HepG2 (cell line): ENCODE results near the gene NUCB1. TPM values are rescaled to one million over a fixed set of nuclear protein-coding genes. Genes with fewer than 3 reads are reported as not detected.
A peak's percentile ranks its signal among the peaks of the same experiment; 100 is the strongest.

Experiments
- AGO1 ChIP-seq: fragments of 200-400 bp; formaldehyde crosslinking; IDR thresholded peaks from 2 replicates; pipeline ENCODE4 v1.6.1; 2017; ENCODE audit warnings: mild to moderate bottlenecking, low read depth, low read length, moderate library complexity; ENCODE audit not compliant: poor library complexity, severe bottlenecking
- AGO2 ChIP-seq: fragments of 200-400 bp; formaldehyde crosslinking; optimal IDR thresholded peaks from 2 replicates; pipeline ENCODE3; 2017; ENCODE audit warnings: mild to moderate bottlenecking, low read depth, low read length, moderate library complexity
- AHR ChIP-seq: IDR thresholded peaks from 2 replicates; pipeline ENCODE4 v1.6.1; 2018; ENCODE audit warnings: missing genetic modification reagents, missing compliant biosample characterization
- BRD4 ChIP-seq: sonication (generic); formaldehyde crosslinking; IDR thresholded peaks from 2 replicates; pipeline ENCODE4 v1.4.0; 2020; ENCODE audit warnings: missing genetic modification reagents
- HHEX ChIP-seq: IDR thresholded peaks from 2 replicates; pipeline ENCODE4 v1.6.1; 2016; ENCODE audit warnings: control low read depth
- PCBP1 ChIP-seq: fragments of 200-400 bp; formaldehyde crosslinking; IDR thresholded peaks from 2 replicates; pipeline ENCODE4 v1.6.1; 2017; ENCODE audit warnings: mild to moderate bottlenecking, low read depth, low read length, borderline replicate concordance
- PITX1 ChIP-seq: sonication (generic); formaldehyde crosslinking; IDR thresholded peaks from 2 replicates; pipeline ENCODE4 v1.5.1; 2020; ENCODE audit warnings: mild to moderate bottlenecking, missing genetic modification reagents
- PRPF4 ChIP-seq: fragments of 200-400 bp; formaldehyde crosslinking; IDR thresholded peaks from 2 replicates; pipeline ENCODE4 v1.6.1; 2016; ENCODE audit warnings: low read length, low read depth; ENCODE audit not compliant: poor library complexity, severe bottlenecking
- RBM39 ChIP-seq: fragments of 200-400 bp; formaldehyde crosslinking; IDR thresholded peaks from one replicate; pipeline ENCODE4 v1.6.1; 2018; ENCODE audit warnings: antibody characterized with exemption, mild to moderate bottlenecking, low read depth, low read length; ENCODE audit not compliant: poor library complexity, severe bottlenecking
- RELA ChIP-seq: sonication (generic); formaldehyde crosslinking; IDR thresholded peaks from 2 replicates; pipeline ENCODE4 v1.4.0; 2020; ENCODE audit warnings: missing genetic modification reagents
- RFXANK ChIP-seq: IDR thresholded peaks from 2 replicates; pipeline ENCODE4 v1.6.1; 2016
- SIN3B ChIP-seq: fragments of 150-350 bp; IDR thresholded peaks from 2 replicates; pipeline ENCODE4 v1.6.1; 2014; ENCODE audit warnings: low read length
- ZFP62 ChIP-seq: sonication (generic); formaldehyde crosslinking; IDR thresholded peaks from 2 replicates; pipeline ENCODE4 v1.4.0; 2020; ENCODE audit warnings: missing genetic modification reagents
- ZNF230 ChIP-seq: sonication (generic); formaldehyde crosslinking; IDR thresholded peaks from 2 replicates; pipeline ENCODE4 v1.4.0; 2020; ENCODE audit warnings: mild to moderate bottlenecking, missing genetic modification reagents
- ZNF484 ChIP-seq: sonication (generic); formaldehyde crosslinking; IDR thresholded peaks from 2 replicates; pipeline ENCODE4 v1.5.1; 2020; ENCODE audit warnings: mild to moderate bottlenecking, low read depth, missing genetic modification reagents, borderline replicate concordance
- ZNF720 ChIP-seq: sonication (generic); formaldehyde crosslinking; IDR thresholded peaks from 2 replicates; pipeline ENCODE4 v1.4.0; 2020; ENCODE audit warnings: missing genetic modification reagents
- ZNF737 ChIP-seq: sonication (generic); formaldehyde crosslinking; IDR thresholded peaks from 2 replicates; pipeline ENCODE4 v1.5.0; 2020; ENCODE audit warnings: missing genetic modification reagents, mild to moderate bottlenecking, borderline replicate concordance
- ZNF777 ChIP-seq: sonication (generic); formaldehyde crosslinking; IDR thresholded peaks from 2 replicates; pipeline ENCODE4 v1.4.0; 2020; ENCODE audit warnings: missing genetic modification reagents
- polyA plus RNA-seq, 8 experiments: library from polyadenylated mRNA; depleted of rRNA in 3 of 8; stranded (reverse) in 7 of 8; unstranded in 1 of 8; fragments of >200 nt; fragmentation: Illumina TruSeq in 4 of 8; extraction: Trizol in 4 of 8; gene quantifications; 2 replicates each; pipeline versions ENCODE4 v1.2.1 to v1.2.3, GENCODE V29; 2011 to 2016; ENCODE audit warnings: low read depth in 4 of 8, missing spikeins in 1 of 8, mixed read lengths in 1 of 8; ENCODE audit not compliant: insufficient read depth in 1 of 8
- total RNA-seq, 5 experiments: library from RNA; depleted of rRNA; stranded (reverse); fragments of >200 nt; fragmentation: Illumina TruSeq; extraction: Trizol; gene quantifications; 2 replicates each; pipeline ENCODE4 v1.2.3, GENCODE V29; 2016; ENCODE audit warnings: low read depth in 1 of 5
- TF ChIP-seq, protein P1 (sequence below): sonication (generic); formaldehyde crosslinking; IDR thresholded peaks from 2 replicates; pipeline ENCODE4 v1.4.0; 2020; ENCODE audit warnings: mild to moderate bottlenecking, missing genetic modification reagents
- TF ChIP-seq, protein P2 (sequence below): sonication (generic); formaldehyde crosslinking; IDR thresholded peaks from 2 replicates; pipeline ENCODE4 v1.5.0; 2020; ENCODE audit warnings: missing genetic modification reagents
- TF ChIP-seq, protein P3 (sequence below): sonication (generic); formaldehyde crosslinking; IDR thresholded peaks from 2 replicates; pipeline ENCODE4 v1.8.0; 2022; ENCODE audit warnings: mild to moderate bottlenecking, missing genetic modification reagents, moderate library complexity
- TF ChIP-seq, protein P4 (sequence below): sonication (generic); formaldehyde crosslinking; conservative IDR thresholded peaks from 2 replicates; pipeline ENCODE4 v1.4.0; 2020; ENCODE audit warnings: missing genetic modification reagents

The NUCB1 gene
- total and polyA plus RNA-seq, 2 of the 13 experiments (the other 11 are each of a cell fraction or from before 2014, with no cell fraction given) = 82.3 to 106 TPM

DNA sequence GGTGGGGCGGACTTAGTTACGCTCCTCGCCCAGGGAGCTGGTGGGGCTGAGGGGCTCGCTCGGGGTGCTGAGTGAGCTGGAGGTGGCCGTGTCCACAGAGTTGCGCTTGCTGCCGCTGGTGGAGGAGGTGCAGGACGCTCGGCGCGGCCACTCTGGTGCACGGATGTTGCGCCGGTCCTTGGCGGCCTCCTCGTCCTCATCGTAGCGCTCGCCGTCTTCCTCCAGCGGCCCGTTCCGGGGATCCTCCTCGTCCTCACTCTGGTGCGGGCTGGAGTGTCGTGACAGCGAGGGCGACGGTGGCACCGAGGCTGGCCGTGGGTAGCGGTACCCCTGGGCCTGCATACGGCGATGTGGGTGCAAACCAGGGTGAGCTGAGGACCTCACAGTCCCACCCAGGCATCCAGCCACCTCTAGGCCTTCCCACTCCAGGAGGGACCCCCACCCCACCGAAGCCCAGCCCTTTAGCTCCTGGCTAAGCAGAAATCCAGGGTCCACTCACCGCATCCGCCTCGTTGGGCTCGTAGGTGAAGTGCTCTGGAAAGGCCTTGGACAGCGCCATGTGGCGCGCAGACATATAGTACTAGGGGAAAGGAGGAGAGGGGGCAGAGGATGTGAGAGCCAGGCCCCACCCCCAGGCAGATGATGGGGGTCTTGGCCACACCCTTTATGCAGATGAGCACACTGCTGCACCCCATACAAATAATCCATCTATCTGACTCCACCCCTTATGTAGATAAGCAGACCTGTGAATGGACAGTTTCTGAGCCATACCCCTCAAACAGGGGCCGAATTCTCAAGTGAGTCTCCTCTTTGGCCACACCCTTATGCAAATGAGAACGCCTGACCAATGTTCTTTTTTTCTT lies 69.4 kb downstream of the NUCB1 start (continued):
- TF ChIP-seq ZNF230 (CRISPR knock-in tag) = no peak
- no peak for TF ChIP-seq RFXANK (CRISPR knock-in tag)
- no peak for TF ChIP-seq PRPF4
- TF ChIP-seq PITX1 = no peak
- TF ChIP-seq AHR (CRISPR knock-in tag) = no peak
- TF ChIP-seq ZNF720 (CRISPR knock-in tag) = no peak
- TF ChIP-seq RBM39 = no peak
- no peak for TF ChIP-seq RELA (CRISPR knock-in tag)
- TF ChIP-seq, protein P1, sequence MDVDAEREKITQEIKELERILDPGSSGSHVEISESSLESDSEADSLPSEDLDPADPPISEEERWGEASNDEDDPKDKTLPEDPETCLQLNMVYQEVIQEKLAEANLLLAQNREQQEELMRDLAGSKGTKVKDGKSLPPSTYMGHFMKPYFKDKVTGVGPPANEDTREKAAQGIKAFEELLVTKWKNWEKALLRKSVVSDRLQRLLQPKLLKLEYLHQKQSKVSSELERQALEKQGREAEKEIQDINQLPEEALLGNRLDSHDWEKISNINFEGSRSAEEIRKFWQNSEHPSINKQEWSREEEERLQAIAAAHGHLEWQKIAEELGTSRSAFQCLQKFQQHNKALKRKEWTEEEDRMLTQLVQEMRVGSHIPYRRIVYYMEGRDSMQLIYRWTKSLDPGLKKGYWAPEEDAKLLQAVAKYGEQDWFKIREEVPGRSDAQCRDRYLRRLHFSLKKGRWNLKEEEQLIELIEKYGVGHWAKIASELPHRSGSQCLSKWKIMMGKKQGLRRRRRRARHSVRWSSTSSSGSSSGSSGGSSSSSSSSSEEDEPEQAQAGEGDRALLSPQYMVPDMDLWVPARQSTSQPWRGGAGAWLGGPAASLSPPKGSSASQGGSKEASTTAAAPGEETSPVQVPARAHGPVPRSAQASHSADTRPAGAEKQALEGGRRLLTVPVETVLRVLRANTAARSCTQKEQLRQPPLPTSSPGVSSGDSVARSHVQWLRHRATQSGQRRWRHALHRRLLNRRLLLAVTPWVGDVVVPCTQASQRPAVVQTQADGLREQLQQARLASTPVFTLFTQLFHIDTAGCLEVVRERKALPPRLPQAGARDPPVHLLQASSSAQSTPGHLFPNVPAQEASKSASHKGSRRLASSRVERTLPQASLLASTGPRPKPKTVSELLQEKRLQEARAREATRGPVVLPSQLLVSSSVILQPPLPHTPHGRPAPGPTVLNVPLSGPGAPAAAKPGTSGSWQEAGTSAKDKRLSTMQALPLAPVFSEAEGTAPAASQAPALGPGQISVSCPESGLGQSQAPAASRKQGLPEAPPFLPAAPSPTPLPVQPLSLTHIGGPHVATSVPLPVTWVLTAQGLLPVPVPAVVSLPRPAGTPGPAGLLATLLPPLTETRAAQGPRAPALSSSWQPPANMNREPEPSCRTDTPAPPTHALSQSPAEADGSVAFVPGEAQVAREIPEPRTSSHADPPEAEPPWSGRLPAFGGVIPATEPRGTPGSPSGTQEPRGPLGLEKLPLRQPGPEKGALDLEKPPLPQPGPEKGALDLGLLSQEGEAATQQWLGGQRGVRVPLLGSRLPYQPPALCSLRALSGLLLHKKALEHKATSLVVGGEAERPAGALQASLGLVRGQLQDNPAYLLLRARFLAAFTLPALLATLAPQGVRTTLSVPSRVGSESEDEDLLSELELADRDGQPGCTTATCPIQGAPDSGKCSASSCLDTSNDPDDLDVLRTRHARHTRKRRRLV (CRISPR knock-in tag) = 0 out of 2 replicates have a peak, but pooled peaks have one; percentile 31
- TF ChIP-seq, protein P2, sequence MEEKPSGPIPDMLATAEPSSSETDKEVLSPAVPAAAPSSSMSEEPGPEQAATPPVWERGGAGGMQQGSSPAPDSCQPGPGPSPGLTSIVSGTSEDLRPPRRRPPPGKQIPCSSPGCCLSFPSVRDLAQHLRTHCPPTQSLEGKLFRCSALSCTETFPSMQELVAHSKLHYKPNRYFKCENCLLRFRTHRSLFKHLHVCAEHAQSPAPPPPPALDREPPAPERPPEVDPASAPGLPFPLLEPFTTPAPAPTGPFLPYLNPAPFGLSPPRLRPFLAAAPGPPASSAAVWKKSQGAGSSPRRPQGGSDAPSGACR = no peak
- no peak for TF ChIP-seq ZNF777 (CRISPR knock-in tag)
- TF ChIP-seq AGO2 = peak; percentile 61
- no peak for TF ChIP-seq ZNF737 (CRISPR knock-in tag)
- TF ChIP-seq ZFP62 (CRISPR knock-in tag) = no peak
- TF ChIP-seq ZNF484 (CRISPR knock-in tag) = no peak
- TF ChIP-seq, protein P3, sequence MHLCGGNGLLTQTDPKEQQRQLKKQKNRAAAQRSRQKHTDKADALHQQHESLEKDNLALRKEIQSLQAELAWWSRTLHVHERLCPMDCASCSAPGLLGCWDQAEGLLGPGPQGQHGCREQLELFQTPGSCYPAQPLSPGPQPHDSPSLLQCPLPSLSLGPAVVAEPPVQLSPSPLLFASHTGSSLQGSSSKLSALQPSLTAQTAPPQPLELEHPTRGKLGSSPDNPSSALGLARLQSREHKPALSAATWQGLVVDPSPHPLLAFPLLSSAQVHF = no peak
- TF ChIP-seq, protein P4, sequence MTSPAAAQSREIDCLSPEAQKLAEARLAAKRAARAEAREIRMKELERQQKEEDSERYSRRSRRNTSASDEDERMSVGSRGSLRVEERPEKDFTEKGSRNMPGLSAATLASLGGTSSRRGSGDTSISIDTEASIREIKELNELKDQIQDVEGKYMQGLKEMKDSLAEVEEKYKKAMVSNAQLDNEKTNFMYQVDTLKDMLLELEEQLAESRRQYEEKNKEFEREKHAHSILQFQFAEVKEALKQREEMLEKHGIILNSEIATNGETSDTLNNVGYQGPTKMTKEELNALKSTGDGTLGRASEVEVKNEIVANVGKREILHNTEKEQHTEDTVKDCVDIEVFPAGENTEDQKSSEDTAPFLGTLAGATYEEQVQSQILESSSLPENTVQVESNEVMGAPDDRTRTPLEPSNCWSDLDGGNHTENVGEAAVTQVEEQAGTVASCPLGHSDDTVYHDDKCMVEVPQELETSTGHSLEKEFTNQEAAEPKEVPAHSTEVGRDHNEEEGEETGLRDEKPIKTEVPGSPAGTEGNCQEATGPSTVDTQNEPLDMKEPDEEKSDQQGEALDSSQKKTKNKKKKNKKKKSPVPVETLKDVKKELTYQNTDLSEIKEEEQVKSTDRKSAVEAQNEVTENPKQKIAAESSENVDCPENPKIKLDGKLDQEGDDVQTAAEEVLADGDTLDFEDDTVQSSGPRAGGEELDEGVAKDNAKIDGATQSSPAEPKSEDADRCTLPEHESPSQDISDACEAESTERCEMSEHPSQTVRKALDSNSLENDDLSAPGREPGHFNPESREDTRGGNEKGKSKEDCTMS (CRISPR knock-in tag) = no peak
- no peak for TF ChIP-seq HHEX (CRISPR knock-in tag)
- TF ChIP-seq AGO1 = no peak
- no peak for TF ChIP-seq SIN3B
- TF ChIP-seq BRD4 = no peak
- 0 out of 2 replicates have a peak, but pooled peaks have one; percentile 23 for TF ChIP-seq PCBP1
